GM18526 (cell line): ENCODE measurements around the gene RBM26.

Experiments used
- POLR2A ChIP-seq: IDR thresholded peaks from 3 replicates; pipeline ENCODE4 v1.6.1; 2011; ENCODE audit not compliant: insufficient read length; ENCODE audit errors: extremely low read depth

RBM26 gene

DNA sequence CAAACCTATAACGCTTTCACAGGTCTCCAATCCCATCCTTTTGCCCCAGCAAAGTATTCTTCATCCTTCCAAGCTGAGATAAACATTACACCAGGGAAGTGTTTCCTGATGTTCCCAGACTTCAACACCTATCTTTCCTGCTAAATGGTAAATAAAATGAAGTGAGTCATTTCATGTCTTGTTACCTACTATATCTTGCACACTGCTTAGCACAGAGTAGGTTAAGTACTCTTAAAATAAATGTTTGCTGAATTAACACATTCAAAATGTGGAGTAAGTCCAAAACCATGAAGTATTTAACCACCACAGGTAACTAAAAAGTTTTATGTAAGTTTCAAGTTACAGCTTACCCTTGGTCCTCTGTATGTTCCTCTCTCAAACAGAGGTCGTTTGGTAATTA is 3.4 kb downstream of the RBM26 start:
- TF ChIP-seq POLR2A, result no peak

DNA sequence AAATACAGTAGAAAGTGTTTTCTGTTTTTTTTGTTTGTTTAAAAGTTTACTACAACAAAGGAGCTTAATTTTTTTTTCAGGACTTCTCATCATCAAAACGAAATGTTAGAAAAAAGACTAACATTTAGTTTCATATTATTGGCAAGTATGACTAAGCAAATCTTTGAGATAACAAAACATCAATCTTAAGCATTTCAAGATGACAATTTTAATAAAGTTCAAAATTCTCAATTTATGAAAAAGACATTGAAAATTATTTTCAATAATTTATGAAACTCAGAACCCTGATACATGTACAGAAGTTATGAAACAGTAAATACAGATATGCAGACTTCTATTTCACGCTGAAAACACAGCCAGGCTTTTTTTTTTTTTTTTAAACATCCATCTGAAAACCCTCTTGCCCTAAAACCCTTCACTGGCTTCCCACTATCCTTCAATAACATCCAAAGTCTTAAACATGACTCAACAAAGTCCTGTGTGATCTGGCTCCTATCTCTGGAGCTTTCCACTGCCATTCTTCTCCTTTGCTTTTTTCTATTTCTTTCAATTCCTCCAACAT is 3.9 kb downstream of the RBM26 start:
- TF ChIP-seq POLR2A, result no peak

- TF ChIP-seq POLR2A, result no peak
Measured at GRCh38 chr13:79401259-79402070, 4.6 kb downstream of the RBM26 start.

GRCh38 chr13:79398915-79399314 is 7.1 kb downstream of the RBM26 start:
- no peak for TF ChIP-seq POLR2A

DNA sequence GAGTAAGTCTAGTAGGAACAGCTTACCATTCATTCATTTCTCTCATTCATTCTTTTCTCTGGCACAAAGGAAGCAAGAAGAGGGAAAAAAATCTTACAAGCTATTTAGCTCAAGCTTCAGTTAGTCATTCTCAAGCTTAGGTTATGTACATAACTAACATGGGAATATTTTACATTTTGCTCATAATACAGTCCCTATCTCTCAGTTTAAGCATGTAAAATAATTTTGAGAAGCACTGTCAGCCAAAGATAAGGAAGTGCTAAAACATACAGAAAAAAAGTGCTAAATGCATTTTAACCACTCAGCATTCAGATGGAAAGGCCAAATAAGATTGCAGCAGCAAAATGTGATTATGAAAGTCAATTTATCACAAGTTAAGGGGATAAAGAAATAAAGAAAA is 7.9 kb downstream of the RBM26 start:
- TF ChIP-seq POLR2A, result no peak

- TF ChIP-seq POLR2A, result no peak
Measured at GRCh38 chr13:79395881-79396280, 10.2 kb downstream of the RBM26 start.

DNA sequence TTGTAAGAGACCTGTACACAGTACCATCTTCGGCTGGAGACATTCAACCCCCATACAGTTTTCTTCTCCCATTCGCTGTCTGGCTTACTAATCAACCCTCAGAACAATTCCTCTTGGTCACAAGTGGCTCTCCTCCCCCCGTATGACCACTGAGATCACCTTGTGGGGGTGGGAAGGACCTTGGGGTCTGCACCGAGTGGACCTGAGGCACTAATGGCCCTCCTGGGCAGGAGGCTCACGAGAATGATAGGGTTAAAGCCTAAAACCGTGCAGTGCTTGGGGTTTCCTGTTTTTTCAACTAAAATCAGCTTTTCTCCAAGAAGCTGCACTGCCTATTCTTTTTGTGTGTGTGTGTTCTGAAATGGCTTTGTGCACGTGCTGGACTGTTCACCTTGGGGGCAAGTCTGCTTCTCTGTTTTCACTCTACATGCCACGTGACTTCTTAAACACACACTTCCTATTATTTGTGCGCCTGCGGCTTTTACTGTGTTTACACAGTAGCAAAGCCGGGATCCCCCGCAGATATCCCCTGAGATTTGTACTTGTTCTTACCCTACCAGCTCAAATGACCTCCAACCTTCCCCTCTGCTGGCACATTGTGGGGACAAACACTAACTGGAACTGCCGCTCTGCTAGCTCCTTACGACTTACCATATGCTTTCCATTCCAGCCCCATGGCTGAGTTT is 12.3 kb downstream of the RBM26 start:
- TF ChIP-seq POLR2A, result no peak

DNA sequence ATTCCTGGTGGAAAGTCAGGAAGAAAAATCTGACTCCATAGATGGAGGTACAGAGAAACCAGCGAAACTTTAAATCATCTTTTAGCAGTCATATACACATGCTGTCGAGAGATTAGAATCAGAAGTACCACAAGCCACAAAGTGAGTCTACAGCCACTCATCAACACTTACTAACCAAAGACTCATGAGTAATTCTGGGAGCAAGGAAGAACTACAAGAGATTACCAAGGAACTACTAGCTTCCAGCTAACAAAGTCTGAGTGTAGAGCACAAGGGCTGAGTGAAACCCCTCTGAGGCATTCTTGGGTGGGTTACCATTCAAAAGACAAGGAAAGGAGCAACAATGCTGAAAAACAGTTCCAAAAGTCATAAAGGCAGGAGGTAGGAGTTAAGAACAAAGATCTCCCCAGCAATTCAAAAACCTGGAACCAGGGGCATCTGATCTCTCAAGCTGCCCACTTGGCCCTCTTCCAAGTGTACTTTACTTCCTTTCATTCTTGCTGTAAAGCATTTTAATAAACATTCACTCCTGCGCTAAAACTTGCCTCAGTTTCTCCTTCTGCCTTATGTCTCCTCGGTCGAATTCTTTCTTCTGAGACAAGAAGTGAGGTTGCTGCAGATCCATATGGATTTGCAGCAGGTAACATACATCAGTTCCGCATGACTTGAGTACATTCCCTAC is 13.0 kb downstream of the RBM26 start:
- no peak for TF ChIP-seq POLR2A

- TF ChIP-seq POLR2A, result no peak
Measured at GRCh38 chr13:79389026-79389425, 17.0 kb downstream of the RBM26 start.

GRCh38 chr13:79387853-79388252 is 18.2 kb downstream of the RBM26 start:
- TF ChIP-seq POLR2A, result no peak

DNA sequence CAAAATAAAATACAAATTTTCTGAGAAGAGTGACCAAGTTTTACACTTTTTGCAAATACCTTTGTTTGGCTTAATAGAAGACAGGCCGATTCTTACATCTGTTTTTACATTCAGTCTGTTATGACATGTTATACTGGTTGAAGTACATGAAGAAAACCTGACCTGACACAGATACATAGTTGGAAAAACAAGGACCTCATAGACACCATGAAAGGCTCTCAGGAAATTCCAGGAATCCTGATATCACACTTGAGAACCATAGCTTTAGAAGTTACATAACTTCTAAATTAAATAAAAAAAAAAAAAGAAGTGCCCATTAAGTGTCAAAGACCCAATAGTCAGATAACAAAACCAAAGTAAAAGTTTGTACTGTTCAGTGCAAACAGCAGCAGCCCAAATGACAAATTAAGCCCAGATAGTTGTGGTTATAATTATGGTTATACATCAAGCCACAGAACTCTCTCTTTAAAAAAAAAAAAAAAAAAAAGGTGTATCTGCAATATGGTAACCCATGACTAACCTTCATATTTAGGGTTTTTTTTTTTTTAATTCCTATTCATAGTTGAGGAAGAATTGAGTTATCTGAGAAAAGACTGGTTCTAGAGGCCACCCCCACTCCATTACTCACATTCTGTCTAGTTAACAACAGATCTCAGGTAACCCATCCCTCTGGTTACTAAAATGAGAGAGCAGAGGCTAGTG is 19.8 kb downstream of the RBM26 start:
- TF ChIP-seq POLR2A, result no peak

- TF ChIP-seq POLR2A, result no peak
Measured at GRCh38 chr13:79385694-79386093, 20.4 kb downstream of the RBM26 start.

DNA sequence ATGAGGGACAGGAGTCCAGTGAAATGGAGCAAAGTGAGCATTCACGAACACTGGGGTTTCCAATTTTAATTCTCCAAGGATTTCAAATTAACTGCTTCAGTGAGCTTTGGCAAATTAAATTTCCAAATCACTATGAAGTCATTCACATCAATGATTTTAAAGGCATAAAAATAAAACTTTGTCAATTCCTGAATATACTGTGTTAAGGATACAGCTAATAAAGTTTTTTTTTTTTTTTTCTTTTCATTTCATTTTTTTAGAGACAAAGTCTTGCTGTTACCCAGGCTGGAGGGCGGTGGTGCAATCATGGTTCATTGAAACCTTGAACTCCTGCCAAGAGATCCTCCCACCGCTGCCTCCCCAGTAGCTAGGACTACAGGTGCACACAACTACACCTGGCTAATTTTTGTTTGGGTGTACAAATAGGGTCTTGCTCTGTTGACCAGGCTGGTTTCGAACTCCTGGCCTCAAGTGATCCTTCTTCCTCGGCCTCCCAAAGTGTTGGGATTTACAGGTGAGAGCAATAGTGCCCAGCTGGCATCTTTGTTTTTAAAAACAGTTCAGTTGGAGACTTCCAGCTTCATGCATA is 21.9 kb downstream of the RBM26 start:
- TF ChIP-seq POLR2A, result no peak

DNA sequence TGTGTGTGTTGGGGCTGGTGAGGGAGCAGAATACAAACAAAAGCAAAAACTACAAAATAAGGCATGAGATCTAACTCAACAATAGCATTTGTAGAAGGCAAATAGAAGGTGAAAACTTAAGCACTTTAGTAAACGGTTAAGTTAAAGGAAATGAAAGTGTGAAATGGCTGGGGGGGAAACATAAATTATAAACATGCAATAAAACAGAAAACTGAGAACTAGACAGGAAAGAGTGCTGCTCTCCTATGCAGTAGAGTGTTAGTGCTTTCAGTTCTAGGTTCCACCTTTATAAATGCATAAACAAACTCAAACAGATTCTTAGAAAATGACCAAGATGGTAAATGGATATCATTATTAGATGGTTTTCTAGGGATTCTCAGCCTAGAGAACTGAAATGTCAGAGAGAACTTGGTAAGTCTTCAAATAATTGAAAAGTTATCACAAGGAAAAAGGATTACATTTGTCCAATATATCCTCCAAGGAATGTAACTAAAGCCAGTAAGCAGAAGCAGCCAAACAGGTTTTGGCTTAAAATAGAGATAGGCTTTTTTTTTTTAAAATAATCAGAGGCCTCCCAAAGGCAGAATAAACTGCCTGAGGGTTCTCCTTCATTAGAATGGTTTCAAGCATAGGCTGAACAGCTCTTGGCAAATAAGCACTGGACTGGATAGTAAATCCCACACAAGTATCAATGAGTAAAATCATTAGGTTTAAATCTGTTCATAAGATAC is 23.3 kb downstream of the RBM26 start:
- TF ChIP-seq POLR2A, result no peak
